Measurements from ENCODE around the gene LONP1. TPM values are rescaled to one million over a fixed set of nuclear protein-coding genes. Genes with fewer than 3 reads are reported as not detected.
A peak's percentile ranks its signal among the peaks of the same experiment; 100 is the strongest.

Gene LONP1
- total RNA-seq, 1 experiment from 2014 or later = 113 TPM

- no peak overlapping the region for H3K27ac ChIP-seq (ENCODE audit: insufficient read length, low read depth, low read length)
- H2BK5ac ChIP-seq (ENCODE audit: insufficient read length, low read length) = no peak overlapping the region
- TF ChIP-seq CTCF (conservative IDR thresholded peaks at IDR 0.05) = no peak
- H2AK5ac ChIP-seq (ENCODE audit: insufficient read length, low read length) = no peak overlapping the region
- no peak overlapping the region for H3K9ac ChIP-seq (ENCODE audit: extremely low read depth, insufficient read length, low read length)
- no peaks in the 10 kb centered on the region; a peak in 2 of 5 replicates for H3K9me3 Mint-ChIP-seq
- H3K79me1 ChIP-seq (ENCODE audit: insufficient read depth, low read depth, low read length, poor library complexity, severe bottlenecking) = peaks cover 4% of the 10 kb centered on the region
- peak overlapping the region in 2 of 3 experiments; percentile 48 to 68; a peak in 4 of 7 replicates for H3K27ac Mint-ChIP-seq
- H3K56ac ChIP-seq (ENCODE audit: insufficient read length, low read depth, low read length) = no peak overlapping the region
- no peak overlapping the region for H4K8ac ChIP-seq (replicated peaks; ENCODE audit: insufficient read length, low read depth, low read length)
- no peak overlapping the region for H2BK20ac ChIP-seq (ENCODE audit: low read depth, low read length, poor library complexity, severe bottlenecking)
- H3K14ac ChIP-seq (ENCODE audit: insufficient read depth, low read length) = no peak overlapping the region
- H3K23me2 ChIP-seq (ENCODE audit: insufficient read length, low read depth, low read length, poor library complexity, severe bottlenecking) = peaks cover 9% of the 10 kb centered on the region
- no peaks in the 10 kb centered on the region for H3K9me3 ChIP-seq (ENCODE audit: control insufficient read depth, low read depth, low read length)
- no peaks in the 10 kb centered on the region for H3K4me1 ChIP-seq (ENCODE audit: insufficient read depth, low read length)
- no peak overlapping the region for H2AFZ ChIP-seq (ENCODE audit: low read length)
- H3T11ph ChIP-seq (ENCODE audit: low read length) = no peak overlapping the region
- no peak overlapping the region for H3K4me2 ChIP-seq (ENCODE audit: insufficient read depth, insufficient read length, low read length)
- H2BK15ac ChIP-seq (ENCODE audit: low read depth, low read length) = no peak overlapping the region
- H3K4me1 Mint-ChIP-seq = peaks cover 16 to 18% of the 10 kb centered on the region in 2 experiments
- peaks cover 31% of the 10 kb centered on the region for H3K79me2 ChIP-seq (ENCODE audit: insufficient read depth, low read length)
- no peak overlapping the region for H2BK12ac ChIP-seq (ENCODE audit: insufficient read length, low read depth, low read length)
- H4K91ac ChIP-seq (ENCODE audit: insufficient read length, low read depth, low read length) = no peak overlapping the region
- no peaks in the 10 kb centered on the region for H3K27me3 ChIP-seq (ENCODE audit: insufficient read depth, low read length)
- H3K4ac ChIP-seq (ENCODE audit: low read depth, low read length) = no peak overlapping the region
- H3K23ac ChIP-seq (ENCODE audit: insufficient read length, low read depth, low read length) = no peak overlapping the region
- no peaks in the 10 kb centered on the region for H3K27me3 Mint-ChIP-seq (ENCODE audit: low read depth)
- no peak for DNase-seq
- H3K36me3 Mint-ChIP-seq (ENCODE audit: insufficient read depth in 1 of 3, low read depth in 3 of 3) = peaks cover 26 to 45% (median 34%) of the 10 kb centered on the region in 3 experiments
- peak overlapping the region; percentile 63 to 91 for H3K4me3 Mint-ChIP-seq
- no CpG with 5 or more reads among the region's 8 CpGs for WGBS (ENCODE audit: extremely low coverage, insufficient read length, low lambda C conversion rate)
- no peak overlapping the region for H2BK120ac ChIP-seq (ENCODE audit: low read depth, low read length, poor library complexity, severe bottlenecking)
- H4K5ac ChIP-seq (ENCODE audit: insufficient read length, low read depth, low read length) = no peak overlapping the region
- no peaks in the 10 kb centered on the region for H4K20me1 ChIP-seq (ENCODE audit: control insufficient read depth, insufficient read depth, insufficient read length)
- no peak overlapping the region for H3K18ac ChIP-seq (ENCODE audit: insufficient read length, low read depth, low read length)
Measured at GRCh38 chr19:5717215-5717935, 2.6 kb downstream of the LONP1 start.
